GM13977 (cell line): ENCODE measurements around the gene GALM.

Source experiments
- DNase-seq: peaks from one replicate; pipeline ENCODE4 v3.0.0; 2012; ENCODE audit warnings: low spot score
- CTCF ChIP-seq: IDR thresholded peaks from 2 replicates; pipeline ENCODE4 v1.5.1; 2012; ENCODE audit warnings: mild to moderate bottlenecking, control low read depth; ENCODE audit not compliant: insufficient read depth; ENCODE audit errors: extremely low read depth, missing control alignments
- in situ Hi-C: fragments of 300-500 bp; cut with MboI; formaldehyde crosslinking; loops from one replicate; pipeline ENCODE4 v1.12.0; 2022; ENCODE audit warnings: low sequenced_read_pairs, low pct_unique_long_range_greater_than_20kb, mixed read lengths, inconsistent platforms; ENCODE audit not compliant: unreplicated experiment

The GALM gene

GRCh38 chr2:38654528-38655381, 11.2 kb upstream of the GALM start:
- TF ChIP-seq CTCF: no peak

GRCh38 chr2:38655441-38655840, 10.5 kb upstream of the GALM start:
- no peak for TF ChIP-seq CTCF
- in situ Hi-C loops: no loop called here
- no peak for DNase-seq

More at GRCh38 chr2:38654528-38655381, 11.2 kb upstream of the GALM start:
- no peak for DNase-seq
- in situ Hi-C loops: no loop called here

- TF ChIP-seq CTCF: no peak
- in situ Hi-C loops: no loop called here
- DNase-seq: no peak
Measured at GRCh38 chr2:38656866-38657480, 8.9 kb upstream of the GALM start.

- in situ Hi-C loops: no loop called here
Measured at GRCh38 chr2:38658613-38659012, 7.3 kb upstream of the GALM start.

GRCh38 chr2:38659115-38659514, 6.8 kb upstream of the GALM start:
- in situ Hi-C loops: no loop called here
- TF ChIP-seq CTCF: no peak
- no peak for DNase-seq

More at GRCh38 chr2:38658613-38659012, 7.3 kb upstream of the GALM start:
- no peak for DNase-seq
- no peak for TF ChIP-seq CTCF

GRCh38 chr2:38660282-38660681, 5.6 kb upstream of the GALM start:
- in situ Hi-C loops: no loop called here
- DNase-seq: no peak
- no peak for TF ChIP-seq CTCF
